Activated CD4-positive, alpha-beta T cell treated with anti-CD3 and anti-CD28 coated beads for 36 hours (primary cell): ENCODE data around the gene WNT3A. TPM values are rescaled to one million over a fixed set of nuclear protein-coding genes. Genes with fewer than 3 reads are reported as not detected.
A peak's percentile ranks its signal among the peaks of the same experiment; 100 is the strongest.

ENCODE experiments used
- ATAC-seq: fragments of 200-7000 bp; cut with Tn5 transposase; one replicate; pipeline ENCODE4 v1.10.0; 2021; ENCODE audit warnings: mild to moderate bottlenecking, moderate library complexity
- CTCF ChIA-PET: fragments of 350-600 bp; sonication (Branson Sonifier 250); formaldehyde crosslinking; loops from one replicate; lab custom pipeline; 2021; ENCODE audit warnings: antibody characterized with exemption; lab: Charles Lee
- POLR2A ChIA-PET: fragments of 350-600 bp; sonication (Branson Sonifier 250); formaldehyde crosslinking; loops from one replicate; lab custom pipeline; 2021; ENCODE audit warnings: antibody characterized with exemption, inconsistent platforms; lab: Charles Lee
- DNase-seq: peaks from one replicate; pipeline ENCODE4 v3.0.0-alpha.2; 2020
- H3K27ac Mint-ChIP-seq: one replicate; pipeline ENCODE4 v1.8.0; 2021; ENCODE audit warnings: mixed read lengths
- H3K27me3 Mint-ChIP-seq: one replicate; pipeline ENCODE4 v1.8.0; 2021; ENCODE audit warnings: mixed read lengths
- H3K36me3 Mint-ChIP-seq: one replicate; pipeline ENCODE4 v1.8.0; 2021; ENCODE audit warnings: low read depth, mixed read lengths
- H3K4me1 Mint-ChIP-seq: one replicate; pipeline ENCODE4 v1.8.0; 2021; ENCODE audit warnings: mixed read lengths
- H3K4me3 Mint-ChIP-seq: one replicate; pipeline ENCODE4 v1.8.0; 2021; ENCODE audit warnings: mild to moderate bottlenecking, moderate library complexity, mixed read lengths
- H3K9me3 Mint-ChIP-seq: one replicate; pipeline ENCODE4 v1.8.0; 2021; ENCODE audit warnings: low read depth, mixed read lengths
- intact Hi-C, 2 experiments: fragments of 100-400 bp; cut with DNase I in 1 of 2; cut with micrococcal nuclease in 1 of 2; formaldehyde crosslinking; loops; one replicate each; pipeline versions ENCODE4 v1.14.2 to v1.15.1; 2022 to 2024; cut with DNase I, micrococcal nuclease
- total RNA-seq, 2 experiments: library from RNA; stranded (reverse); gene quantifications; one replicate each; pipeline ENCODE4 v1.2.3, GENCODE V29; 2021

WNT3A gene
- total RNA-seq, 2 experiments from 2014 or later, result not detected

- intact Hi-C loops, result loop anchor here (1.0 to 10.0 kb wide), 8 partner anchors 21 to 1696 kb away; partner anchors contain the start of genes ARF1 (in 2 of the 2), GUK1 (in 1 of the 2), IBA57 (in 1 of the 2) and JMJD4 (in 1 of the 2)
- DNase-seq (peak; percentile 97), ATAC-seq (peak; percentile 90)
- H3K4me1 Mint-ChIP-seq, result peaks cover 22% of the 10 kb centered on the region
- peak within 1 kb of the TSS; percentile 91 for H3K27ac Mint-ChIP-seq
- peak within 1 kb of the TSS; percentile 89 for H3K4me3 Mint-ChIP-seq
- peaks cover 35% of the 10 kb centered on the region for H3K36me3 Mint-ChIP-seq
- H3K9me3 Mint-ChIP-seq, result no peaks in the 10 kb centered on the region
- ChIA-PET POLR2A (interaction anchor here (0.6 kb wide), 1 partner anchor 1791 kb away, joined by 3 read pairs; no protein-coding TSS in a partner anchor), CTCF (no interaction called here)
- H3K27me3 Mint-ChIP-seq, result no peaks in the 10 kb centered on the region
Measured at GRCh38 chr1:228102791-228103620, 96.2 kb downstream of the WNT3A start, which contains the start of gene C1orf35. Gene C1orf35, minus strand, starts transcription at chr1:228103325. Its CDS starts 98 bp downstream, at chr1:228103227.

- DNase-seq, result no peak
- intact Hi-C loops, result loop anchor here (5.0 to 10.0 kb wide), 2 partner anchors 340 to 1697 kb away; partner anchors contain the start of gene PARP1 (in 1 of the 2)
- peaks cover 27% of the 10 kb centered on the region for H3K36me3 Mint-ChIP-seq
- no peaks in the 10 kb centered on the region for H3K9me3 Mint-ChIP-seq
- H3K27ac Mint-ChIP-seq, result peak overlapping the region; percentile 61
- peak overlapping the region; percentile 89 for H3K4me3 Mint-ChIP-seq
- H3K27me3 Mint-ChIP-seq, result no peaks in the 10 kb centered on the region
- CTCF ChIA-PET, result interaction anchor here (1.5 kb wide), 1 partner anchor 12 kb away, joined by 3 read pairs; no protein-coding TSS in a partner anchor
- peaks cover 28% of the 10 kb centered on the region for H3K4me1 Mint-ChIP-seq
- no peak for ATAC-seq
- POLR2A ChIA-PET, result interaction anchor here (0.6 kb wide), 1 partner anchor 55 kb away, joined by 5 read pairs; no protein-coding TSS in a partner anchor
Measured at GRCh38 chr1:228104526-228105269, 97.9 kb downstream of the WNT3A start.

GRCh38 chr1:228105270-228105995, 98.6 kb downstream of the WNT3A start:
- ChIA-PET POLR2A (interaction anchor here (0.6 kb wide), 1 partner anchor 54 kb away, joined by 5 read pairs; no protein-coding TSS in a partner anchor), CTCF (interaction anchor here (0.6 kb wide), 1 partner anchor 89 kb away, joined by 3 read pairs; no protein-coding TSS in a partner anchor)
- Mint-ChIP-seq H3K4me1 (peaks cover 35% of the 10 kb centered on the region), H3K36me3 (peaks cover 21% of the 10 kb centered on the region), H3K4me3 (no peak overlapping the region), H3K27me3 (no peaks in the 10 kb centered on the region), H3K9me3 (no peaks in the 10 kb centered on the region), H3K27ac (no peak overlapping the region)
- DNase-seq, result no peak
- ATAC-seq, result no peak
- intact Hi-C loops, result loop anchor here in 1 of 2 experiments (10.0 kb wide), 1 partner anchor 341 kb away; no protein-coding TSS in a partner anchor

- Mint-ChIP-seq H3K27ac (no peak overlapping the region), H3K9me3 (no peaks in the 10 kb centered on the region), H3K4me1 (peaks cover 32% of the 10 kb centered on the region), H3K27me3 (no peaks in the 10 kb centered on the region), H3K36me3 (peaks cover 20% of the 10 kb centered on the region), H3K4me3 (peak overlapping the region; percentile 90)
- no peak for ATAC-seq
- no peak for DNase-seq
- POLR2A ChIA-PET, result interaction anchor here (1.1 kb wide), 1 partner anchor 24 kb away, joined by 5 read pairs; the partner anchor contains the start of gene ARF1
- intact Hi-C loops, result loop anchor here in 1 of 2 experiments (10.0 kb wide), 1 partner anchor 341 kb away; no protein-coding TSS in a partner anchor
- CTCF ChIA-PET, result interaction anchor here (0.6 to 1.9 kb wide), 4 partner anchors 25 to 89 kb away, joined by 3 to 8 read pairs (median 3); no protein-coding TSS in a partner anchor
Measured at GRCh38 chr1:228105996-228106799, 99.4 kb downstream of the WNT3A start.

GRCh38 chr1:228106800-228107054, 99.9 kb downstream of the WNT3A start:
- H3K27ac Mint-ChIP-seq, result no peak overlapping the region
- peaks cover 20% of the 10 kb centered on the region for H3K36me3 Mint-ChIP-seq
- H3K4me1 Mint-ChIP-seq, result peaks cover 27% of the 10 kb centered on the region
- H3K4me3 Mint-ChIP-seq, result peak overlapping the region; percentile 90
- H3K9me3 Mint-ChIP-seq, result no peaks in the 10 kb centered on the region
- POLR2A ChIA-PET, result interaction anchor here (1.1 kb wide), 1 partner anchor 25 kb away, joined by 5 read pairs; the partner anchor contains the start of gene ARF1
- intact Hi-C loops, result loop anchor here in 1 of 2 experiments (10.0 kb wide), 1 partner anchor 342 kb away; no protein-coding TSS in a partner anchor
- no peaks in the 10 kb centered on the region for H3K27me3 Mint-ChIP-seq
- ATAC-seq (no peak), DNase-seq (no peak)
- CTCF ChIA-PET, result interaction anchor here (1.1 to 1.9 kb wide), 3 partner anchors 24 to 62 kb away, joined by 3 to 8 read pairs (median 3); no protein-coding TSS in a partner anchor

GRCh38 chr1:228107636-228108035, 100.8 kb downstream of the WNT3A start:
- peaks cover 27% of the 10 kb centered on the region for H3K4me1 Mint-ChIP-seq
- intact Hi-C loops, result loop anchor here (2.0 to 10.0 kb wide), 2 partner anchors 343 to 351 kb away; a partner anchor contains a TSS
- DNase-seq (no peak), ATAC-seq (no peak)
- H3K9me3 Mint-ChIP-seq, result no peaks in the 10 kb centered on the region
- ChIA-PET POLR2A (interaction anchor here (0.7 kb wide), 1 partner anchor 58 kb away, joined by 3 read pairs; no protein-coding TSS in a partner anchor), CTCF (interaction anchor here (1.9 kb wide), 1 partner anchor 23 kb away, joined by 8 read pairs; no protein-coding TSS in a partner anchor)
- peak overlapping the region; percentile 90 for H3K4me3 Mint-ChIP-seq
- peak overlapping the region; percentile 92 for H3K27ac Mint-ChIP-seq
- H3K36me3 Mint-ChIP-seq, result peaks cover 20% of the 10 kb centered on the region
- no peaks in the 10 kb centered on the region for H3K27me3 Mint-ChIP-seq

GRCh38 chr1:228108055-228108690, 101.4 kb downstream of the WNT3A start:
- intact Hi-C loops, result loop anchor here (2.0 to 10.0 kb wide), 2 partner anchors 343 to 351 kb away; a partner anchor contains a TSS
- ATAC-seq (no peak), DNase-seq (no peak)
- Mint-ChIP-seq H3K27me3 (no peaks in the 10 kb centered on the region), H3K9me3 (no peaks in the 10 kb centered on the region), H3K4me1 (peaks cover 27% of the 10 kb centered on the region), H3K36me3 (peaks cover 18% of the 10 kb centered on the region), H3K4me3 (peak overlapping the region; percentile 90), H3K27ac (peak overlapping the region; percentile 92)
- ChIA-PET POLR2A (no interaction called here), CTCF (interaction anchor here (1.9 kb wide), 1 partner anchor 23 kb away, joined by 8 read pairs; no protein-coding TSS in a partner anchor)

GRCh38 chr1:228108742-228109072, 101.9 kb downstream of the WNT3A start:
- Mint-ChIP-seq H3K9me3 (no peaks in the 10 kb centered on the region), H3K4me1 (peaks cover 25% of the 10 kb centered on the region), H3K27ac (peak overlapping the region; percentile 92), H3K4me3 (peak overlapping the region; percentile 90), H3K27me3 (no peaks in the 10 kb centered on the region), H3K36me3 (peaks cover 17% of the 10 kb centered on the region)
- ChIA-PET CTCF (no interaction called here), POLR2A (no interaction called here)
- intact Hi-C loops, result loop anchor here (1.0 to 10.0 kb wide), 12 partner anchors 26 to 355 kb away; partner anchors contain the start of genes ARF1 (in 2 of the 2), GUK1 (in 2 of the 2) and IBA57 (in 2 of the 2)
- DNase-seq (no peak), ATAC-seq (no peak)
